GM21825 (cell line): ENCODE measurements around the gene CREB5.

Source experiments
- ATAC-seq: cut with Tn5 transposase; IDR thresholded peaks from one replicate; pipeline ENCODE4 v1.9.1; 2021; ENCODE audit warnings: mild to moderate bottlenecking, moderate library complexity; ENCODE audit not compliant: unreplicated experiment

The CREB5 gene

GRCh38 chr7:28700790-28701203 is 288.5 kb downstream of the CREB5 start:
- ATAC-seq, result no peak

DNA sequence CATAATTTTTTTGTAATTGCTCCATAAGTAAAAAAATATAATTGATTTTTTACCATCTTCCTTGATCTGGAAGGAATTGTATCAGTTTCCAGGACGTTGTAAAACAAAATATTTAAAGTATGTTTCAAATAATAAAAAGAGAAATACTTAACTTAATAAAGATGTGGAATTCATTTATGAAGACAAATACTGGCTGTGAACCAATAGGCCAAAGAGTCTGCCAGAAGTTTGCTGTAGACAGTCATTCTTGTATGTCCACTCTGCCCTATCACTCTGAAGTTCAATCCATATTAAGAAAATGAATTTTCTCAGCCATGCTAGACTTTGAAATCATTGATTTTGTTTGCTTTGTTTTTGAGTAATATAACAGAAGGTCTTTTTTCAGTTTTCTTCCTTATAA is 289.4 kb downstream of the CREB5 start:
- ATAC-seq, result no peak

DNA sequence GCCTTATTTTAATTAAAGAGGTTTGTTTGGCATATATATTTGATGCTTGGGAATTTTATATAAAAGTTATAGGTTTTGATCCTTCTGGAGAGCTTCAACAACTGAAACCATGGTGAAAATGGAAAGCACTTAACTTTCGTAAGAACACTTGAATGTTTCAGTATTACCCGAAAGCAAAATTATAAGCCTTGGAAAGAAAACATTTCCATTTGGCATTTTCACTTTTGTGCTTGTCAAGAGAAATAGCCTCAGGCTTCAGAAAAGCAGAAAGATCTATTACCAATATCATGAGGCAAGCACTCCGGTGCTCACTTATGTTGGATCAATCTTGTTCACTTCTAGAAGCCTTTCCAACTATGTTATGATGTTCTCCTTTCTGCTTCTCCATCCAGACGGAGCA is 289.9 kb downstream of the CREB5 start:
- ATAC-seq, result no peak

DNA sequence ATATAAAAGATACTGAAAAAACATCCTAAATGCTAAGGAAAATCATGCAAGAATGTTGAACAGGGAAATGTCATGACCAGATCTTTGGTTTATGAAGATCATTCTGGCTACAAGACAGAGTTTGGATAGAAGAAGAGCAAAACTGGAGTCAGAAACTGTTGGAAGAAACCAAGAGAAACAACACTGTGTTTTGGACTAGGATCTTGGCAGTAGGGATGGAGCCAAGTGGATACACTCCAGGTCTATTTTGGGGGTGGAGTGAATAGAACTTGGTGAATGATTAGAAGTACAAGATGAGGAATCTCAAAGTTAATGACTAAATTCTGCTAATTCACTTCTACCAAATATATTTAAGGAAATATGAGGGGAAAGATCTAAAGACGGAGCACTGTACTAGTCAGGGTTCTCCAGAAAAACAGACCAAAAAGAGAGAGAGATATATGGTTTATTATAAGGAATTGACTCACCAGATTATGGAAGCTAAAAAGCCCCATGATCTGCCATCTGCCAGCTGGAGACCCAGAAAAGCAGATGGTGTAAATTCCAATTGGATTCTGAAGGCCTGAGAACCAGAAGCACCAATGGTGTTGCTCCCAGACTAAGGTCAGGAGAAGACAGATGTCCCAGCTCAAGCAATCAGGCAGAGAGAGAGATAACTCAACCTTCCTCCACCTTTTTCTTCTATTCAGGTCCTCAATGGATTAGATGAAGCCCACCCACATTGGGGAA is 290.9 kb downstream of the CREB5 start:
- no peak for ATAC-seq

GRCh38 chr7:28704706-28705105 is 292.4 kb downstream of the CREB5 start:
- no peak for ATAC-seq

DNA sequence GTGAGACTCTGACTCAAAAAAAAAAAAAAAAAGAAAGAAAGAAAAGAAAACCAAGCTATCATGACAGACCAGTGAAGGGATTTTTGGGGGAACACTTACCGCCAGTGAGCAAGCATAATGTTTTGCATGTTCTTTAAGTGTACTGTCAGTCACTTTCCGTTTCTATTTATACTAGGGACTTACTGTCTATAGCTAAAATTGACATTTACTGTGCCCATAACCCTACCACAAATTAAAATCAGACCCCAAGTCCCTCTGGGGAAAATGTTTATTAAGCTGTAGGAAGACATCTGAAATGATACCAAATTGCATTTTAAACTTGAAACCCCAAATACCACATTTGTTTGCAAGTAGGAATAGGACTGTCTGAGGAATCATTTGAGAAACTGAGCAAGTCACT is 293.0 kb downstream of the CREB5 start:
- peak; percentile 77 for ATAC-seq

DNA sequence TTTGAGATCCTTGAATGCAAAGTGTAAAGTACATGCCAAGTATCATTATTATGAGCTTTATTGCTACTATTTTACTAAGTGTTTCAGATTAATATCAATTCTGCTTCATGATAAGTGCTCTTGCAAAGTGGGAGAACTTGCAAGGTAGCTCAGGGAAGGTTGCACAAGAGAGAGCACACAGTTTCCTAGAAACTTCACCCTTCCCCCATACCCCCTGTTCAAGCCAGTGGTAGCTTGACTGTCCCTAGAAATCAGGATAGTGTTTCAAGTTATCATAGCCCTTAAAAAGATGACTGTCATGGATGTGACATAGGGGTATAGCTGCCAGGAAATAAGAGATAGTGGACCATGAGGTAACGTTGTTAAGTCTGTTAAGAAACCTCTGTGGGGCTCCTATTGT is 294.3 kb downstream of the CREB5 start:
- no peak for ATAC-seq

DNA sequence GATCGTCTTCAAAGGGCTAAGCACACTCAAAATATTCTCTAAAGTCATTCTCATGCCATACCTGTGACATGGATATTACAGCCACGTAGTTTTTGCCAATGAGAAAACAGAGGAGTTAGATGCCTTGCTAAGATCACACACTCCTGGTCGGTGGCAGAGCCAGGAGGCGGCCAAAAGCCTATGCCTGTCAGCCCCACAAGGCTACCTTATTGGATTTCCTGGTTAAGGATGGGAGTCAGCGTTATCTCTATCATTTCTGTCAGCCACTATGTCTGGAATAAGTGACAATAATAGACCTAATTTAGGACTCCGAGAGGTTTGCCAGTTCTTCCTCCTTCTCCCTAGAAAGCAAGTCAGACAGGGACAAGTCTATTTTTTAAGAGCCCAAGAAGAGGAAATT is 295.0 kb downstream of the CREB5 start:
- ATAC-seq, result no peak

DNA sequence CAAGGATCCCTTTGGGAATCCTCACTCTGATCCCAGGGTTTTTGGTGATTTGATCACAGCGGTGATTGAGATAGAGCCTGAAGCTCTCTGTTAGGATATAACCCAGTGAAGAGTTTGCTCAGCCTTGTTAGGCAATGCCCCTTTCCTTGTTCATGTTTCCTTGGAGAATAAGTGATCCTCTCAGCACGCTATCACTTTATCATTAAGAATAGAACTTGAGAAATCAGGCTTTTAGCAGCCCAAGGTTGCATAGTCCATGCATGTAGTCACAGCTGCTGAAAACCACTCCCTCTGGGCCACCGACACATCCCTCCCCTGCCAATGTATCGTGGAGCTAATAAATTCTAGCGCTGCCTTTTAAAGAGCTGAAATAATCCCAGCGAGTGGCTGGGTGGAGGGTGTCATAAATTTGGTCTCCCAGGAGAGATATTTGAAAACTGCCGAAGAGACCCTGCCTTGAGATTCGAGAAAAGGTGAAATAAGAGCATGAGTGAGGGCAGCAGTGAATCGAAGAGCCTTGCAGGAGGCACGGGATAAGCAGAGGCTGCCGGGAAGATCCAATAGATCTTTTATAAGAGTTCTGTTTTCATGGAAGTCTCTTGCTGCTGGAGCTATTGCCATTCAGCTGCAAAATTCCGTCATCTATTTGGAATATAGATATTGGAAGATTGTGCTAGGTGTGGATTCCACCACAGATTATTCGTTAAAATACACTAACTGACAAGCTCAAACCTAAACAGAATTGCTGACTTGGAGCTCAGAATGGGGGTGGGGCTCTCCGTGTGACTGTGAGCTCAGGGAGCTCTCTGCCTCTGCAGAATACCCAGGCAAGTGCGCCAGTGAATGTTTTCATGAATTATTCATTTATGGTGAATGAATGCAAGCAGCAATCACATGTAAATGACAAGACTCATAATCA is 296.0 kb downstream of the CREB5 start:
- ATAC-seq, result no peak

DNA sequence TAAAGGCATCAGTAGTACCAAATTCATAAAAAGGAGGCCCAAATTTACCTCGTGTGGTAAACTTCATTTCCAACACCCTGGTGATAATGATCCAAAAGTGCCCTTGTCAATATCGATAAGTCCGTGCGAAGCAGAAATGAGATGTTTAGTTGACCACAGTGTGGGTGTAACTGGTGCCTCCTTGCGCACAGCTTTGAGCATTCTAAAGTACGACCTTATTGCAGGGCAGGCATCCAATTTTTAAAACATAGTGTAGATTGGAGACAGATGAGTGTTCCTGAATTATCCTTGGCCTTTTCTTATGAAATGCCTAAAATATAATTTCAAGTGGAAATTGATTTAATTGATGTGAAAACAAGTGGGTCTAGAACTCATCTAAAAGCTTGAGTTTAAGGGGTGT is 297.4 kb downstream of the CREB5 start:
- ATAC-seq, result no peak

- no peak for ATAC-seq
These were observed 298.8 kb downstream of the CREB5 start for GRCh38 chr7:28711114-28711513.

DNA sequence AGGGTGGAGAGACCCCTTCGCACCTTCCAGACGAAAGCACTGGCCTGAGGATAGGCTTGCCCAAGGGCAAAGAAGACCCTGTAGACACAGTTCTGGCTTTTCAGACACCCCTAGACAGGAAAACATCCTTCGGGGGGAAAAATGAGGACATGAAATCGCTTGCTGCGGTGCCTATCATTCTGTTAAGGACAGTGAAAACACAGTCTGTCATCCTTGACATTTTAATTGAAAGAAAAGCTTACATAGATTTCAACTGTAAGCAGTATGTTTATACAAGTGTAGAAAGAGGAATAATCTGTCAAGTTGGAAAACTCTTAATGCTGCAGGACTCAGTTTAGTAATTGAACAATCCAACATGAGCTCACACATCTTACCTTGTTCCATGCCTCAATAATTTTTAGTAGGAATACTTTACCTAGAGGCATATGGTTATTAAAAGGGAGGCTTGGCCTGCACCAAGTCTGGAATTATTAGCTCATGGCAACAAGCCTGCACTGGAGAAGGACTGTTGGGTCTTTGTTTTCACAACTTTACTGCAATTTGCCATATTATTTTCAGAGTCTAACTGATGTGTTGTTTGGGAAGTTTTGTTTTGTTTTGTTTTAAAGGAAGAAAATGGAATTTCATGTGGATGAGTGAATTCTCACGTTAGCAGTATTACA is 302.3 kb downstream of the CREB5 start:
- no peak for ATAC-seq

GRCh38 chr7:28717445-28718054 is 305.2 kb downstream of the CREB5 start:
- ATAC-seq, result no peak

- no peak for ATAC-seq
These were observed 305.8 kb downstream of the CREB5 start for GRCh38 chr7:28718055-28718481.

DNA sequence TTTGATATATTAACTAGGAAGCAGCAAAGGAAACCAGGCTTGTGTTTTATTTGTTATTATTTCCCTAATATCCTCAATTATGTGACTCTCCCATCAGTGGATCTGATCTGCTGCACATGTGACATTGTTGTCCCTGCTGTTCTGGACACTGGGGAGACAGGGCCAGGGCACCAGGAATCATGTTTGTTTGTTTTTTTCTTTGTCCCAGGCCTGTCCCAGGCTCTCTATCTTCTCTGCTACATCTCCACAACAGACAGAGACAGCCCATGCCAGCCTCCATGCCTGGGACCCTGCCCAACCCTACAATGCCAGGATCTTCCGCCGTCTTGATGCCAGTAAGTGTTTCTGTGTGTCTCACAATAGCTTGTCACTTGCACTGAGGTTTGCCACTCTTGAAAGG is 306.2 kb downstream of the CREB5 start:
- no peak for ATAC-seq

DNA sequence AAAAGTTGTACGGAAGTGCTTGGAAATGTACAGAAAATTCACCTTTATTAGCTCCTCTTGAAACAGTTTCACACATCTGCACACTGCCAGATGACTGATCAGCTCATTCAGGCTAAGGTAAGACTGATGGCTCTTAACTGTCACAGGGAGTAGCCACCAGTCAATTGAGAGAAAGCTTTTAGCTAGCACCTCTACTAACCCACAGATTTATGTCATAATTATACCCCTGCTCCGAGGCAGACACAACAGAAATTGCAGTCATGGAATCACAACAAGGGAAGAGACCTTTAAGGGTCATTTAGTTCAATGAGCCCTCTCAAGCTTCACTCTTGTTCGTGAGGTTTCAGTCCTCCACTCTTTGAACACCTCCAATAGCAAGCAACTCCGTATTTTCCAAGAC is 310.4 kb downstream of the CREB5 start:
- no peak for ATAC-seq

GRCh38 chr7:28723336-28723735 is 311.0 kb downstream of the CREB5 start:
- ATAC-seq, result no peak

GRCh38 chr7:28724563-28724962 is 312.2 kb downstream of the CREB5 start:
- no peak for ATAC-seq

DNA sequence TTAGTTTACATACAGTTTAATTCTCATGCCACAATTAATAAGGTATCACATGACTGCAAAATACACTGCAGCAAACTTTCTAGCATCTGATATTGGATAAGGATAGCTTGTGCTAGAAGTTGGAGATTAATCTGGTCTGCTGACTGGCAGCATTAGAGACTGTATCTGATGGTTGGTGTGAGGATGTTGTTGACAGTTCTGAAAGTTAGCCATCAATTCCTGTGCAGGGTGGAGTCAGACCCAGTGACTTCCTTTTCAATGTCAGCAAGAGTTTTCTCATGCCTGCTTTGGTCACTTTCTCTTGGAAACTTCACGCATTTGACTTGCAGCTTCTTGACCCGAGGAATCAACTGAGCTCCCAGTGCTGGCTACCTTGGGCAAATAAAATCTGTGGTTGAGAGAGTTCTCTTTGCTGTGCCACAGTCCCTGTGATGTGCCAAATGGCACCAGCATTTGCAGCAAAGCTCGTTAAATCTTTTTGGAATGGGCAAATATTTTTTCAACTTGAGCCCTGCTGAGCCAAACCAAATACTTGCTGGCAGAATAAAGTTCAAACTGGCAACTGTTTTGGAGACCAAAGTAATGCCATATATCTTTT is 312.8 kb downstream of the CREB5 start:
- no peak for ATAC-seq

- ATAC-seq, result no peak
These were observed 313.6 kb downstream of the CREB5 start for GRCh38 chr7:28725911-28726310.

DNA sequence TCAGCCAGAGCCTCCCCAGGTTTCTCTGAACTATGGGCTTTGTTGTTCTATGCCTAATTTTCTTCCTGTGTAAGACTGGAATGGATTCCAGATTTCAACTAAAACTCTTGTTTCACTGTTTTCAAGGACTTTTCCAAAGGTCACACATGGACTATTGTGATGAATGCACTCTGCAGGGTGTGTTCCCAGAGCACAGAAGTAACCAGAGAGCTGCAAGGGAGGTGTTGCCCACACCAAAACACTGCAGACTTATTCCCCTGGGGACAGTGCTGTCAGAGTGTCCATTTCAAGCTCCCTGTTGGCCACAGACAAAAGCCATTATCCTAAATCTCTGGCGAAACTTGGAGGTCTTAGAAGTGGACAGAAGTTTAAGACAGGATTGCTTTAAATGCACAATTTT is 314.2 kb downstream of the CREB5 start:
- no peak for ATAC-seq
